NT2/D1 (cell line): ENCODE measurements around the gene RBBP8NL.

ENCODE experiments used
- YY1 ChIP-seq: IDR thresholded peaks from 2 replicates; pipeline ENCODE4 v1.6.1; 2011; ENCODE audit not compliant: insufficient read length, insufficient read depth
- ZNF274 ChIP-seq: IDR thresholded peaks from 2 replicates; pipeline ENCODE4 v1.6.1; 2011; ENCODE audit warnings: mild to moderate bottlenecking, low read depth, low read length

DNA sequence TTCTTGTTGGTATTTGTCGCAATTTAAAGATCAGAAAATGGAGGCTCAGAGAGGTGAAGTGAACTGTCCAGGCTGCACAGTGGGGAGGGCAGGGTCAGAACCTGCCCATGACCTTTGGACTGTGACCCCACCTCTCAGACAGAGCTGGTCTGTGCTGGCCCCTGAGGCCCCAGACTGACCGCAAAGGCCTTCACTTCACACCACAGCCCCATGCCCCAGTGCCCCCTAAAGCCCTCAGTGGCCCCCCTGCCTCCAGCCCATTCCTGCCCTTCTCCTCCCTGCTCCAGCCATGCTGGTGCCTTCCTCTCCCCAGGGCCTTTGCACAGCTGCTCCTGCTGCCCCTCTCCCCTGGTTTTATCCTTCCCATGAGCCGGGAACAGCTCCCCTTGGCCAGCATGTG lies 9.4 kb upstream of the RBBP8NL start:
- no peak for TF ChIP-seq ZNF274
- no peak for TF ChIP-seq YY1
